Measurements from ENCODE around the gene CIPC.

- TF ChIP-seq SUZ12 (IDR thresholded peaks at IDR 0.05; ENCODE audit: extremely low read depth, insufficient read depth, insufficient read length) = no peak
- TF ChIP-seq YY1 (IDR thresholded peaks at IDR 0.05; ENCODE audit: insufficient read depth, insufficient read length) = no peak
These were observed 13.1 kb upstream of the CIPC start for GRCh38 chr14:77084985-77085384.

Measured in NT2/D1 (cell line).